ENCODE measurements around the gene GON7. TPM values are rescaled to one million over a fixed set of nuclear protein-coding genes. Genes with fewer than 3 reads are reported as not detected.
"Not testable (repeated sequence)": the region's sequence is repeated elsewhere in the genome, so short reads cannot be mapped to it uniquely, and the experiment has no call there.

The GON7 gene
- total RNA-seq, 1 donor from 2014 or later = 11.3 TPM

DNA sequence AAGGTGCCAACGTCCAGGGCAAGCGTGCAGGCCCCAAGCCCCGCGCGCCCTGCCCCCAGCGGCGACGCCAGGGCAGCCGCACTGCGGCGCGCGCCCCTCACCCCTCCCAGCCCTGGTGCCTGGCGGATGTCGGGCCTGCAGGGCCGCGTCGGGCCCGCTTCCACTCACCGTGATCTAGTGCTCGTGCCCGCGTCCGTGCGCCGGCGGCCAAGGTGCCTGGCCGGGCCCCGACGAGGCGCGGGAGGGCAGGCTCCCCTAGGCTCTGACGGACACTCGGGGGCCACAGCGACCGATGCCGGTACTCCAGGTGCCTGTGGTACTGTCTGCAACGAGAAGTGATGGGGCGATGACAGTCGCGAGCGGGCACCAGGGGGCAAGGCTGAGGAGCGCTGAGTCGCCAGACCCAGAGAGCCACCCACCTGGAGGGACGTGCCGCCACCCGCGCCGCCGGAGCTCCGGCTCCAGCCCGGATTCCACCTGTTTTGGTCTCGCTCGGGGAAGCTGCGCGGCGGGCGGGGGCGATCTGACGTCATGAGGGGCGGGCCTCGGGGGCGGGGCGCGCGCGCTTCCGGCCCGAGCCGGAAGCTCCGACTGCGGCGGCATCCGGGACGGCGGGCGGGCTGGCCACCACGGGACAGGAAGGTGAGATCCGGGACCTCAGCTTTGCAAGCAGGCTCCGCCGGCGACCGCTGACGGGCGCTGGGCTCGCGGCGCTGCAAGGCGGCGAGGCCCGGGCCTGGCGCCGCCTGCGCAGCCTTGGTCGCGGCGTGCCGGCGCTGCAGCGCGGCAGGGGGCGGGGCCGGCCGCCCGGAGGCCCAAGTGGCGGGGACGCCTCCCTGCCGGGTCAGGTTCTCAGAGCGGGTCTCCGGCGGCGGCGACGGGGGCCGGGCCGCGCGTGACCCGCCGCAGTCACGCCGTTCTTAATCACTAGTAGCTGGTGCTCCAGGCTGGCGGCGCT is 22.2 kb downstream of the GON7 start, which contains the start of the genes LYSET and MOAP1:
TSS of gene LYSET (plus strand) at position 927 of the 958 bp plus-strand sequence. CDS start 89 bp downstream, outside the sequence.
TSS of gene MOAP1 (minus strand) at position 507 of the 958 bp plus-strand sequence. CDS start 655 bp downstream, outside the sequence.
- ChIA-PET POLR2A (interaction anchor here (0.6 to 3.7 kb wide), 12 partner anchors 9 to 1145 kb away, joined by 3 to 38 read pairs (median 3); partner anchors contain the start of genes CPSF2, DDX24, GON7 and IFI27L1), CTCF (interaction anchor here (0.5 to 3.0 kb wide), 7 partner anchors 15 to 435 kb away, joined by 3 to 16 read pairs (median 4); partner anchors contain the start of genes GON7, ITPK1 and UBR7)
- Mint-ChIP-seq H3K36me3 (ENCODE audit: low read depth) (peaks cover 36% of the 10 kb centered on the region), H3K27me3 (no peaks in the 10 kb centered on the region), H3K27ac (peak within 1 kb of the TSS; percentile 93), H3K4me1 (peaks cover 24% of the 10 kb centered on the region), H3K4me3 (peak within 1 kb of the TSS; percentile 92), H3K9me3 (no peaks in the 10 kb centered on the region)
- DNase-seq (peak; percentile 81), ATAC-seq (ENCODE audit: low read depth) (peak; percentile 83)
- intact Hi-C loops (cut with micrococcal nuclease) = loop anchor here (1.0 to 10.0 kb wide), 5 partner anchors 23 to 1080 kb away; partner anchors contain the start of genes ATXN3, GOLGA5, GON7 and ITPK1
- TF ChIP-seq, protein P1, sequence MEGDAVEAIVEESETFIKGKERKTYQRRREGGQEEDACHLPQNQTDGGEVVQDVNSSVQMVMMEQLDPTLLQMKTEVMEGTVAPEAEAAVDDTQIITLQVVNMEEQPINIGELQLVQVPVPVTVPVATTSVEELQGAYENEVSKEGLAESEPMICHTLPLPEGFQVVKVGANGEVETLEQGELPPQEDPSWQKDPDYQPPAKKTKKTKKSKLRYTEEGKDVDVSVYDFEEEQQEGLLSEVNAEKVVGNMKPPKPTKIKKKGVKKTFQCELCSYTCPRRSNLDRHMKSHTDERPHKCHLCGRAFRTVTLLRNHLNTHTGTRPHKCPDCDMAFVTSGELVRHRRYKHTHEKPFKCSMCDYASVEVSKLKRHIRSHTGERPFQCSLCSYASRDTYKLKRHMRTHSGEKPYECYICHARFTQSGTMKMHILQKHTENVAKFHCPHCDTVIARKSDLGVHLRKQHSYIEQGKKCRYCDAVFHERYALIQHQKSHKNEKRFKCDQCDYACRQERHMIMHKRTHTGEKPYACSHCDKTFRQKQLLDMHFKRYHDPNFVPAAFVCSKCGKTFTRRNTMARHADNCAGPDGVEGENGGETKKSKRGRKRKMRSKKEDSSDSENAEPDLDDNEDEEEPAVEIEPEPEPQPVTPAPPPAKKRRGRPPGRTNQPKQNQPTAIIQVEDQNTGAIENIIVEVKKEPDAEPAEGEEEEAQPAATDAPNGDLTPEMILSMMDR (IDR thresholded peaks at IDR 0.05) = no peak

DNA sequence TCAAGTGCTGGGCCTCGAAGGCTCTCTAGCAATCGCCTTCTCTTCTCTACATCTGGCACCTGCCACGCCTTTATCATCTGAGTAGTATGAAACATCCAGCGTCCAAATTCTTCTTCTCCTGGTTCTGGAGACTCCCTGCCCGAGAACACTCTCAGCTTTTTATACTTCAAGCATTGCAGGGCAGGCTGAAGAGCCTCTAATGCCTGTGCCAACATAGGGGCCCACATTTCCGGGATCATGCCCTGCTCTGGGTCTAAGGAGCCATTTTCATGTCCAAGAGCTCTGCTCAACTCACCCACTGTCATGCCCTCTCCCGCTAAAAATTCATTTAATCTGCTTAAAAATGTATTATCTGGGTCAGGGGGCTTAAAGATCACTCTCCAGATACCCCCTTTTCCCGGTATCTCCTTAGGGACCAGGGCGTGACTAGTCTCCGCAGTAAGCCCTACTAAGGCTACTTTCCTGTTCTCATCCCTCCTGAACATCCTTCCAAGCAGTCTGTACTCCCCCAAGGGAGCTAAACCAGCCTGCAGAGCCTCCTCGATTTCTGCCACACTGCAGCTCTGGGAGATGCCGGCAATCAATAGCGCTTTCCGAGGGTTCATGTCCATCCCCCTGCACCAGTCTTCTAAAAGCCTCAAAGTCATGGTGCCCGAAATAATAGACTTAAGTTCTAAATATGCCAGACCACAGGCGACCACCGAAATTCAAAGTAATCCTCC is 23.1 kb downstream of the GON7 start:
- H3K4me1 Mint-ChIP-seq = peaks cover 24% of the 10 kb centered on the region
- CTCF ChIA-PET = interaction anchor here (1.4 to 3.0 kb wide), 3 partner anchors 23 to 232 kb away, joined by 4 to 16 read pairs (median 8); partner anchors contain the start of genes GON7 and UBR7
- POLR2A ChIA-PET = interaction anchor here (1.6 to 3.7 kb wide), 3 partner anchors 8 to 69 kb away, joined by 3 to 38 read pairs (median 24); partner anchors contain the start of genes GON7, ITPK1 and UBR7
- intact Hi-C loops (cut with micrococcal nuclease) = loop anchor here (1.0 to 10.0 kb wide), 3 partner anchors 68 to 1079 kb away; partner anchors contain the start of genes ATXN3 and ITPK1
- H3K27ac Mint-ChIP-seq = peak overlapping the region; percentile 77
- DNase-seq (no peak), ATAC-seq (ENCODE audit: low read depth) (no peak)
- no peaks in the 10 kb centered on the region for H3K9me3 Mint-ChIP-seq
- TF ChIP-seq, protein P1 (IDR thresholded peaks at IDR 0.05) = no peak
- H3K4me3 Mint-ChIP-seq = peak overlapping the region; percentile 83
- peaks cover 30% of the 10 kb centered on the region for H3K36me3 Mint-ChIP-seq (ENCODE audit: low read depth)
- H3K27me3 Mint-ChIP-seq = no peaks in the 10 kb centered on the region

DNA sequence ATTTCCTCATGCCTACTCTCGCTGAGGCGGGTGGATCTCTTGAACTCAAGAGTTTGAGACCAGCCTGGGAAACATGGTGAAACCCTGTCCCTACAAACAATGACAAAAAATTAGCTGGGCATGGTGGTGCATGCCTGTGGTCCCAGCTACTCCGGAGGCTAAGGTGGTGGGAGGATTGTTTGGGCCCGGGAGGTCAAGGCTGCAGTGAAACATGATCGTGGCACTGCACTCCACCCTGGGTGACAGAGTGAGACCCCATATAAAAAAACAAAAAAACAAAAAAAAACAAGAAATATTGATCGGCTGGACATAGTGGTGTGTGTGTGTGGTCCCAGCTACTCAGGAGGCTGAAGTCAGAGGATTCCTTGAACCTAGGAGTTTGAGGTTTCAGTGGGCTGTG is 31.4 kb downstream of the GON7 start:
- POLR2A ChIA-PET = interaction anchor here (1.3 kb wide), 1 partner anchor 9 kb away, joined by 3 read pairs; the partner anchor contains the start of genes LYSET and MOAP1

DNA sequence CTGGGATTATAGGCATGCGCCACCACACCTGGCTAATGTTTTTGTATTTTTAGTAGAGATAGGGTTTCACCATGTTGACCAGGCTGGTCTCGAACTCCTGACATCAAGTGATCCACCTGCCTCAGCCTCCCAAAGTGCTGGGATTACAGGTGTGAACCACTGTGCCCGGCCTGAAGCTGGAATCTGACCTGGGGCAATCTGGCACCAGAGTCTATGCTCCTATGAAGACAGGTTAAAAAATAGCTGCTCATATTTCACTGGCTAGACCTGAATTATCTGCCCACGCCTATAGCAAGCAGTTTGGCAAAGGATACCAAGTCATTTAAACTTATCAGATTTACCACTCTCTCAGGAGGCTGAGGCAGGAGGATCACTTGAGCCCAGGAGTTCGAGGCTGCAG is 32.1 kb downstream of the GON7 start:
- H3K27ac Mint-ChIP-seq, POLR2A ChIA-PET: not testable (repeated sequence)

More for the DNA sequence above, 31.4 kb downstream of the GON7 start:
- CTCF ChIA-PET = interaction anchor here (1.0 kb wide), 1 partner anchor 224 kb away, joined by 3 read pairs; no protein-coding TSS in a partner anchor
- Mint-ChIP-seq H3K4me3 (no peak overlapping the region), H3K4me1 (no peaks in the 10 kb centered on the region), H3K27me3 (peaks cover 5% of the 10 kb centered on the region), H3K27ac (no peak overlapping the region), H3K36me3 (ENCODE audit: low read depth) (no peaks in the 10 kb centered on the region), H3K9me3 (no peaks in the 10 kb centered on the region)
- no peak for ATAC-seq (ENCODE audit: low read depth)
- TF ChIP-seq, protein P1 (IDR thresholded peaks at IDR 0.05) = no peak
- no peak for DNase-seq
- intact Hi-C loops (cut with micrococcal nuclease) = no loop called here

DNA sequence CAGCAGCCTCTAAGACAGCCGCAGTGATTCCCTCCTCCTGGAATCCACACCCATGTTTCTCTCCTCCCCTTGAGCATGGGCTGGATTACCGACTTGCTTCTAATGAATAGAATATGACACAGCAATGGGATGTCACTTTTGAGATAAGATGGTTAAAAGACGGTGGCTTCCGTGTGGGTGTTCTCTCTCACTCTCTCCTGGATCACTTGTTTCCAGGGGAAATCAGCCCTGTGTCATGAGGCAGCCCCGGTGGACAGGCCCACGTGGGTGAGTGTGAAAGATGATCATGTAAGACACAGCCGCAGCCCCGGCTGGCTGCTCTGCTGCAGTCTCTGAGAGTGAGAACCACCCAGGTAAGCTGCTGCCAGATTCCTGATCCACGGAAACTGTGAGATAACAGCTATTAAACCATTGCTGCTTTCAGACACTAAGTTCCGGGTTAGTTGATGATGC is 32.9 kb downstream of the GON7 start:
- ChIA-PET CTCF (no interaction called here), POLR2A (no interaction called here)
- TF ChIP-seq, protein P1 (IDR thresholded peaks at IDR 0.05) = no peak
- no peaks in the 10 kb centered on the region for H3K9me3 Mint-ChIP-seq
- H3K27me3 Mint-ChIP-seq = peaks cover 5% of the 10 kb centered on the region
- no peak for DNase-seq
- intact Hi-C loops (cut with micrococcal nuclease) = no loop called here
- ATAC-seq (ENCODE audit: low read depth) = no peak
- no peak overlapping the region for H3K27ac Mint-ChIP-seq
- H3K4me1 Mint-ChIP-seq = no peaks in the 10 kb centered on the region
- H3K36me3 Mint-ChIP-seq (ENCODE audit: low read depth) = no peaks in the 10 kb centered on the region
- H3K4me3 Mint-ChIP-seq = no peak overlapping the region

More for the DNA sequence above, 32.1 kb downstream of the GON7 start:
- H3K4me3 Mint-ChIP-seq; H3K4me1 Mint-ChIP-seq; ATAC-seq (ENCODE audit: low read depth); intact Hi-C loops (cut with micrococcal nuclease); H3K36me3 Mint-ChIP-seq (ENCODE audit: low read depth); DNase-seq; H3K9me3 Mint-ChIP-seq; CTCF ChIA-PET; H3K27me3 Mint-ChIP-seq: not testable (repeated sequence)

All from activated B cell treated with CpG ODN at 0.5 μM for 24 hours (primary cell).